Hepatocyte (in vitro differentiated cells): Measurements from ENCODE around the gene WDR19.

ENCODE experiments used
- CTCF ChIP-seq: fragments of 200-600 bp; sonication (generic); IDR thresholded peaks from 2 replicates; pipeline ENCODE4 v1.5.1; 2016; ENCODE audit warnings: antibody characterized with exemption, mild to moderate bottlenecking; ENCODE audit not compliant: poor library complexity
- EZH2 ChIP-seq: fragments of 200-600 bp; sonication (generic); IDR thresholded peaks from 2 replicates; pipeline ENCODE4 v1.6.1; 2016; ENCODE audit warnings: antibody characterized with exemption, mild to moderate bottlenecking, borderline replicate concordance
- EZH2phosphoT487 ChIP-seq: fragments of 200-600 bp; sonication (generic); IDR thresholded peaks from one replicate; pipeline ENCODE4 v1.6.1; 2018; ENCODE audit warnings: antibody characterized with exemption, mild to moderate bottlenecking, low read depth, moderate library complexity; ENCODE audit not compliant: unreplicated experiment, severe bottlenecking

DNA sequence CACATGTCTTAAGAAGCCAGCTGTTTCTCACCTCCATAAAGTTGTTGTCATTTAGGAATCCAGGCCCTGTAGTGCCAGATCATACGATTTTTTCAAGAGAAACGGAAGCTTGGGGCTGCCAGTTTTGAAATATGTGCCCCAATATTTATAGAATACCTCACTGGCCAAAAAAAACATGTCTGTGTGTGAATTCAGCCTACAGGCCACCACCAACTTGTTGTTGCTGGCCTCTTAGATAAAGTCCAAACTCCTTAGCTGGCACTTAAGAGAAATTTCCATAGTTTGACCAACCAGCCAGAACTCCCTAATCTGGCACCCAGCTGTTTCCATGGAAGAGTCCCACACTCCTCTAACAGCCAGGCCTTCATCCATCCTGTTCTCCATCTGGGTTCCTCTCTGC is 74.1 kb downstream of the WDR19 start:
- no peak for TF ChIP-seq EZH2
- no peak for TF ChIP-seq CTCF
- no peak for TF ChIP-seq EZH2phosphoT487
